K562 (cell line): ENCODE results near the gene MSMO1. TPM values are rescaled to one million over a fixed set of nuclear protein-coding genes. Genes with fewer than 3 reads are reported as not detected.

Experiments used
- ATAC-seq: fragments of 200-7000 bp; cut with Tn5 transposase; 3 replicates; pipeline ENCODE4 v1.9.1; 2020; ENCODE audit warnings: moderate library complexity
- BruUV-seq: library from RNA; stranded (reverse); fragments of 400-500 nt; replicated peaks from 2 replicates; lab custom pipeline; 2021; lab: Mats Ljungman, UMichigan
- CTCF ChIA-PET: fragments of 300-600 bp; formaldehyde crosslinking; extraction: SDS; loops from one replicate; lab custom pipeline; 2021; ENCODE audit warnings: low intra/inter-chr PET ratio; lab: Yijun Ruan, JAX
- POLR2A ChIA-PET: fragments of 300-600, 350-650 bp; sonication (Branson Sonifier 250); formaldehyde crosslinking; extraction: SDS; loops from one replicate; lab custom pipeline; 2021; ENCODE audit warnings: antibody characterized with exemption, inconsistent platforms; lab: Yijun Ruan, JAX
- DNase-seq, 4 experiments: peaks; one replicate each; pipeline versions ENCODE4 v3.0.0 to v3.0.0-alpha.2; 2011 to 2018; ENCODE audit warnings: low spot score in 3 of 4, mixed read lengths in 3 of 4; ENCODE audit errors: extremely low read depth in 1 of 4
- FAIRE-seq: peaks from 2 replicates; lab custom pipeline; 2011; peaks lifted over from hg19 to GRCh38; lab: Jason Lieb, UNC
- H2AFZ ChIP-seq: 2 replicates; pipeline ENCODE4 v1.6.0; 2011; ENCODE audit warnings: low read depth, low read length, control low read depth, inconsistent platforms
- H3K27ac ChIP-seq: fragments of 200-600 bp; 3 replicates; pipeline ENCODE4 v1.8.0; 2011; ENCODE audit warnings: low read depth, mild to moderate bottlenecking, control low read depth, inconsistent platforms, low read length, moderate library complexity, mixed read lengths; ENCODE audit errors: extremely low read depth
- H3K27me3 ChIP-seq, 2 experiments: fragments of 300-600 bp in 1 of 2; 2 replicates in 1 of 2; 3 replicates in 1 of 2; pipeline versions ENCODE4 v1.6.0 to v1.8.0; 2011; ENCODE audit warnings: inconsistent platforms in 2 of 2, low read length in 2 of 2, mild to moderate bottlenecking in 1 of 2, mixed read lengths in 1 of 2, moderate library complexity in 1 of 2; ENCODE audit not compliant: control insufficient read depth in 2 of 2, insufficient read depth in 2 of 2
- H3K36me3 ChIP-seq: fragments of 300-600 bp; 3 replicates; pipeline ENCODE4 v1.8.0; 2011; ENCODE audit warnings: mild to moderate bottlenecking, low read length, inconsistent platforms; ENCODE audit not compliant: control insufficient read depth, insufficient read depth
- H3K4me1 ChIP-seq, 2 experiments: fragments of 200-600 bp in 1 of 2; replicated peaks in 1 of 2; 2 replicates in 1 of 2; 3 replicates in 1 of 2; pipeline versions ENCODE4 v1.5.1 to v1.8.0; 2011; ENCODE audit warnings: inconsistent platforms in 2 of 2, low read length in 2 of 2, mild to moderate bottlenecking in 1 of 2, mixed read lengths in 1 of 2, moderate library complexity in 1 of 2; ENCODE audit not compliant: control insufficient read depth in 2 of 2, insufficient read depth in 2 of 2
- H3K4me2 ChIP-seq: 2 replicates; pipeline ENCODE4 v1.6.1; 2011; ENCODE audit warnings: low read length, control low read depth, inconsistent platforms, mixed read lengths; ENCODE audit not compliant: insufficient read depth
- H3K4me3 ChIP-seq: fragments of 200-600 bp; sonication (generic), shearing (Covaris generic); 2 replicates; pipeline ENCODE4 v1.5.1; 2016; ENCODE audit warnings: control low read depth, inconsistent platforms
- H3K79me2 ChIP-seq: fragments of 200-600 bp; 3 replicates; pipeline ENCODE4 v1.8.0; 2011; ENCODE audit warnings: low read length, inconsistent platforms; ENCODE audit not compliant: control insufficient read depth, insufficient read depth
- H3K9ac ChIP-seq, 2 experiments: 2 replicates each; pipeline versions ENCODE4 v1.6.0 to v1.6.1; 2011; ENCODE audit warnings: low read depth in 2 of 2, low read length in 2 of 2, control low read depth in 1 of 2, inconsistent platforms in 1 of 2, mild to moderate bottlenecking in 1 of 2, mixed read lengths in 1 of 2; ENCODE audit not compliant: insufficient read depth in 1 of 2
- H3K9me1 ChIP-seq: one replicate; pipeline ENCODE4 v1.6.0; 2011; ENCODE audit warnings: inconsistent platforms, mild to moderate bottlenecking, low read length, moderate library complexity; ENCODE audit not compliant: control insufficient read depth, insufficient read depth
- H3K9me3 ChIP-seq: replicated peaks from 2 replicates; pipeline ENCODE4 v1.5.1; 2011; ENCODE audit warnings: low read depth, low read length, inconsistent platforms; ENCODE audit not compliant: control insufficient read depth, insufficient read depth
- H4K20me1 ChIP-seq: replicated peaks from 2 replicates; pipeline ENCODE4 v1.6.1; 2011; ENCODE audit warnings: low read length, inconsistent platforms, mixed read lengths; ENCODE audit not compliant: control insufficient read depth, insufficient read depth
- FOXK2 ChIP-seq, 2 experiments: fragments of 450-650 bp; IDR thresholded peaks in 1 of 2; conservative IDR thresholded peaks in 1 of 2; 2 replicates each; pipeline ENCODE4 v1.6.1; 2016; ENCODE audit warnings: low read depth in 2 of 2, mild to moderate bottlenecking in 1 of 2
- HMGN3 ChIP-seq: IDR thresholded peaks from 2 replicates; pipeline ENCODE4 v1.6.1; 2011; ENCODE audit warnings: borderline replicate concordance, low read depth, mild to moderate bottlenecking, mixed read lengths, low read length; ENCODE audit not compliant: insufficient read length; ENCODE audit errors: extremely low read depth
- ZBTB34 ChIP-seq: fragments of 250-450 bp; sonication (Bioruptor Pico); IDR thresholded peaks from 2 replicates; pipeline ENCODE4 v1.8.0; 2021; ENCODE audit warnings: mild to moderate bottlenecking, moderate library complexity
- ZNF668 ChIP-seq: fragments of 250-450 bp; sonication (Bioruptor Pico); IDR thresholded peaks from 2 replicates; pipeline ENCODE4 v1.8.0; 2022; ENCODE audit warnings: mild to moderate bottlenecking, inconsistent platforms
- WGBS: fragments of 100-300 bp; shearing (Covaris generic); methylation state at CpG from one replicate; pipeline ENCODE4 v1.1.6; 2016; ENCODE audit warnings: low coverage, mixed read lengths; ENCODE audit not compliant: insufficient coverage; ENCODE audit errors: missing lambda C conversion rate; 5-methylcytosine and 5-hydroxymethylcytosine counted together
- in situ Hi-C: fragments of 300-500 bp; cut with MboI; formaldehyde crosslinking; loops from 4 replicates; pipeline ENCODE4 v1.15.0; 2018; ENCODE audit warnings: inconsistent platforms, mixed read lengths
- intact Hi-C: fragments of 100-400 bp; cut with micrococcal nuclease; formaldehyde crosslinking; loops from 2 replicates; pipeline ENCODE4 v1.14.2; 2022
- polyA plus RNA-seq, 8 experiments: library from polyadenylated mRNA; depleted of rRNA in 4 of 8; stranded (reverse) in 5 of 8; unstranded in 3 of 8; fragments of >200 nt; fragmentation: Nextera tagmentation in 2 of 8; fragmentation: Illumina TruSeq in 1 of 8; extraction: Ambion mirVana in 2 of 8; extraction: Trizol in 1 of 8; gene quantifications; 2 replicates each; pipeline versions ENCODE4 v1.2.1 to v1.2.3, GENCODE V29; 2011 to 2014; ENCODE audit warnings: inconsistent platforms in 1 of 8, missing spikeins in 1 of 8
- total RNA-seq, 7 experiments: library from RNA; depleted of rRNA in 6 of 7; stranded (reverse); fragments of >200 nt in 6 of 7; fragmentation: Illumina TruSeq in 2 of 7; extraction: Trizol in 2 of 7; gene quantifications; 2 replicates each; pipeline versions ENCODE4 v1.2.1 to v1.2.3, GENCODE V29; 2011 to 2021; ENCODE audit warnings: low replicate concordance in 1 of 7

MSMO1 gene
- total and polyA plus RNA-seq, 9 of the 15 experiments (the other 6 are each of a cell fraction or from before 2014, with no cell fraction given) = 32.0 to 172 (median 63.5) TPM

- ChIA-PET CTCF (no interaction called here), POLR2A (no interaction called here)
These were observed 43.1 kb downstream of the MSMO1 start for GRCh38 chr4:165370530-165370929.

More at GRCh38 chr4:165370530-165370929, 43.1 kb downstream of the MSMO1 start:
- no peak overlapping the region for H3K9ac ChIP-seq
- H3K9me3 ChIP-seq = no peaks in the 10 kb centered on the region
- TF ChIP-seq ZBTB34 (CRISPR knock-in tag) (no peak), ZNF668 (CRISPR knock-in tag) (no peak), FOXK2 (conservative IDR thresholded peaks at IDR 0.05 in 1 of 2, IDR thresholded peaks at IDR 0.05 in 1 of 2; ENCODE audit: low read depth in 2 of 2) (no peak), HMGN3 (no peak)
- no peaks in the 10 kb centered on the region for H3K79me2 ChIP-seq
- H3K36me3 ChIP-seq = no peaks in the 10 kb centered on the region
- no peak overlapping the region for H3K4me2 ChIP-seq
- no peak for DNase-seq
- no peak for FAIRE-seq
- no peaks in the 10 kb centered on the region for H3K9me1 ChIP-seq
- no peaks in the 10 kb centered on the region; a peak in 1 of 5 replicates for H3K27me3 ChIP-seq
- in situ Hi-C loops (no loop called here), intact Hi-C loops (no loop called here)
- no peak overlapping the region for H2AFZ ChIP-seq
- H3K27ac ChIP-seq = no peak overlapping the region
- H3K4me1 ChIP-seq = no peaks in the 10 kb centered on the region; a peak in 1 of 5 replicates
- no TSS peak for BruUV-seq
- H3K4me3 ChIP-seq = no peak overlapping the region
- no peak for ATAC-seq
- WGBS = 0% methylated on average over 1 of the region's 1 CpG
- H4K20me1 ChIP-seq = no peaks in the 10 kb centered on the region
